SIG-M5 treated with dmso at 0.1 percent for 504 hours (cell line): Measurements from ENCODE around the gene TUBGCP2.
A peak's percentile ranks its signal among the peaks of the same experiment; 100 is the strongest.

Source experiments
- DNase-seq: peaks from one replicate; lab custom pipeline; 2025; ENCODE audit not compliant: unreplicated experiment; lab: John Stamatoyannopoulos, UW

The TUBGCP2 gene

GRCh38 chr10:133249975-133250754, 58.5 kb downstream of the TUBGCP2 start:
- DNase-seq, result no peak

DNA sequence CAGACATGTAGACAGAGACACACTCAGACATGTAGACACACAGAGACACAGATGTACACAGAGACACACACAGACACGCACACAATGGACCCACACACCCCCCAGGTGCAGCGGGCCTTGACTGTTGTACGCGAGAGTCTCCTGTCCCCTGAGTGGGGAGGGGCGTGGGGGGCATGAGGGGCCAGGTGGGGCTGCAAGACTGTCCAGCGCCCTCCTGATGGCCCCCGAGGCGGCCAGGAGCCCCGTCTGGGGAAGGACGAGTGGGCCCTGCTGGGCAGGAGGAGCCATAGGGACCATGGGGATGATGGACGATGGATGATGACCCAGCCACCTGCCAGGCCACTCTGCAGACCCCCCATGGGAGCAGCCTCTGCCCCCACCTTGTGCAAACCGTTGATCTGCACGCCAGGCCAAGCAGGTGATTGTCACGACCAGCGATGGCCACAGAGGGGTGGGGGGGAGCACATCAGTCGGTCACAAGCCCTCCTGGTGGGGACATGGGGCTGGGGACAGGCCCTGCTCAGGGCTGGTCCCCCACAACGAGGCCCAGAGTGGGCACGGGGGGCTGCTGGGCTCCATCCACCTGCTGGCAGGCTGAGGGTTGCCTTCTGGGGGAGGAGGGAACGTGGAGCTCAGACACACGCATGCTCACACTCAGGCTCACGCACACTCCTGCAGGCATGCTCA, 59.4 kb downstream of the TUBGCP2 start:
- no peak for DNase-seq

DNA sequence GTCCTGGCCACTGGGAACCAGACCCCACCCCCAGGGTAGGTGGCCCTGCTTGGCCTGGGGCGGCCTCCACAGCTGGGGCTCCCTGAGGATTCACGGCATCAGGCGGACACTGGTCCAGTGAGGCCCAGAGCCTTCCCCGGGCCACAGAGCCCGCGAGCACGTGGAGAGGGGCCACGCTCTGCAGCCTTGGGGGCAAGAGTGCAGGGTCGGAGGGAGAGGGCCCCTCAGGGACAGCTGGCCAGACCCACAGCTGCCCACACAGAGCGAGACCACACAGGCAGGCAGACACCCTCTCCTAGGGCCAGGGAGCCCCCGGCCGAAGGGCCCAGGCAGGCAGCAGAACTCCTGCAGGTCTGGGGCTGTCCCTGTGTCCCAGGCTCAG, 60.3 kb downstream of the TUBGCP2 start:
- no peak for DNase-seq

DNA sequence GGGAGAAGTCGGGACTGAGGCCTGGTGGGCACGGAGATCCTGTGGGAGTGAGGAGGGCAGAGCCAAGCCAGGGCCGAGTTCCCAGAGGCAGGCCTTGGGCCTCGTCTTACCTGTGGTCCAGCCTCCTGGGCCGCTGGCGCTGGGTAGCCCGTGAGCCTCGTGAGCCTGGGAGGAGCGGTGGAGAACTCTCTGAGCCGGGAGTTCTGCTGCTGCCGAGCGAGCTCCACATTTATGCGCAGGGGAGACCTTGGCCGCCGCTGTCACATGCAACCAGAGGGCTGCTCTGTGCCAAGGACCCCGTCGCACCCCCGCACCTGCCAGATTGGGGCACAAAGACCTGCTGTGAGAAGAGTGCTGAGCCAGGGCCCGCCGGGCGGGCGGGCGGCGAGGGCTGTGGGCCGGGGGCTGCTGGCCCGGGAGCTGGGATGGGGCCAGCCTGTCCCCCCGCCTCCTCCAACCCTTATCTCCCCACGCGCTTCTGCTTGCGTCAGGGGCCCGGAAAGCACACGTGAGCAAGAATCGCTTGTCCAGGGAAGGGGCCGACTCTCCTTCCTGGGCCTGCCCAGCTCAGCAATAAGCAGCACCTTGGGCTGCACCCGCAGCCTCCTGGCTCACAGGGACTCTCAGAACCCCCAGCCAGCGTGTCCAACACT, 60.9 kb downstream of the TUBGCP2 start:
- DNase-seq, result no peak

DNA sequence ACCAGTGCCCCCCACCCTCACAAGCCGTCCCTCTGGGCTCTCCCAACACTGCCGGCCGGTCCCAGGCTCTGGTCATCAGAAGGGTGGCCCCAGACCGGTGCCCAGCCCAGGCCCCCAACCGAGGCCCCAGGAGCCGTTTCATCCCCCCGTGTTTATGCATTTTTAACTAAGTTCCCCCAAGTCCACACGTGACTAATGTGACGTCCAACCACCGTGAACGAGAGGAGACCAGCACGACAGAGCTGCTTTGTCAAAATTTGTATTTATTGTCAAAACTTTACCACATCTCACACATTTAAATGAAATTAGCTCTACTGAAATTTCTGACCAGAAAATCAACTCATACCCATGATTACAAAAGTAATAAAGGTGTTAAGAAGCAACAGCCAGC, 62.4 kb downstream of the TUBGCP2 start:
- DNase-seq, result no peak

GRCh38 chr10:133245439-133246235, 63.0 kb downstream of the TUBGCP2 start:
- no peak for DNase-seq

DNA sequence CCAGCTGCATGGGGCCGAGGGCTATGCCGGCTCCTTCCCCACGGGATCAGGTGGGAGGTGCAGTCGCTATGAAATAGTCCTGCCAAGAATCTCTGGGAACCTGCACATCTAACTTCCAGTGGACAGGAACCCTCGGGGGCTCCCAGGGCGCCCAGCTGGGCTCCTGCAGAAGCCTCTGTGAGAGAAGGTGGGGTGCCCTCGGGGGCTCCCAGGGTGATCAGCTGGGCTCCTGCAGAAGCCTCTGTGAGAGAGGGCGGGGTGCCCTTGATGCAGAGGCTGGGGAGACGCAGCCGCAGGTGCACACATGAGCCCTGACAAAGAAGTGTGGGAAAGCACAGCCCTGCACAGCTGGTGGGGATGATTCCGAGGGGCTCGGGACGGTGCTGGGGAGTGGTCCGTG, 65.1 kb downstream of the TUBGCP2 start:
- no peak for DNase-seq

- no peak for DNase-seq
These were observed 65.9 kb downstream of the TUBGCP2 start for GRCh38 chr10:133242611-133243356.

GRCh38 chr10:133241501-133242205, 67.0 kb downstream of the TUBGCP2 start:
- no peak for DNase-seq

DNA sequence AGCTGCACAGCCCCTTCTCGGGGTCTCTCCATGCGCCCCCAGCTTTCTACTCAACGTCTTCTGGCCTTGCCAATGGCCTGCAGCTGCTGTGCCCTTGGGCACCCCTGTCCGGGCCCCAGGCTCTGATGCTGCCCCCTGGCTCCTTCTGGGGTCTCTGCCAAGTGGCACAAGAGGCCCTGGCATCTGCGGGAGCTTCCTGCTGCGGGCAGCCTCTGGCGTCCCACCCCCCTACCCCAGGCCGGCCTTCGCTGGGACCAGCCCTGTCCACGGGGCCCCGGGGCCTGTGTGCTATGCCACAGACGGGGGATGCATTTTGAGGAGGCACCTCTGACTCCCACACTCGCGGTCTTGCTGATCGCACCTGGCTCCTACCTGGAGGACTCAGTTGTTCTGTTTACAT, 68.7 kb downstream of the TUBGCP2 start:
- no peak for DNase-seq

- no peak for DNase-seq
These were observed 70.2 kb downstream of the TUBGCP2 start for GRCh38 chr10:133238466-133238804.

DNA sequence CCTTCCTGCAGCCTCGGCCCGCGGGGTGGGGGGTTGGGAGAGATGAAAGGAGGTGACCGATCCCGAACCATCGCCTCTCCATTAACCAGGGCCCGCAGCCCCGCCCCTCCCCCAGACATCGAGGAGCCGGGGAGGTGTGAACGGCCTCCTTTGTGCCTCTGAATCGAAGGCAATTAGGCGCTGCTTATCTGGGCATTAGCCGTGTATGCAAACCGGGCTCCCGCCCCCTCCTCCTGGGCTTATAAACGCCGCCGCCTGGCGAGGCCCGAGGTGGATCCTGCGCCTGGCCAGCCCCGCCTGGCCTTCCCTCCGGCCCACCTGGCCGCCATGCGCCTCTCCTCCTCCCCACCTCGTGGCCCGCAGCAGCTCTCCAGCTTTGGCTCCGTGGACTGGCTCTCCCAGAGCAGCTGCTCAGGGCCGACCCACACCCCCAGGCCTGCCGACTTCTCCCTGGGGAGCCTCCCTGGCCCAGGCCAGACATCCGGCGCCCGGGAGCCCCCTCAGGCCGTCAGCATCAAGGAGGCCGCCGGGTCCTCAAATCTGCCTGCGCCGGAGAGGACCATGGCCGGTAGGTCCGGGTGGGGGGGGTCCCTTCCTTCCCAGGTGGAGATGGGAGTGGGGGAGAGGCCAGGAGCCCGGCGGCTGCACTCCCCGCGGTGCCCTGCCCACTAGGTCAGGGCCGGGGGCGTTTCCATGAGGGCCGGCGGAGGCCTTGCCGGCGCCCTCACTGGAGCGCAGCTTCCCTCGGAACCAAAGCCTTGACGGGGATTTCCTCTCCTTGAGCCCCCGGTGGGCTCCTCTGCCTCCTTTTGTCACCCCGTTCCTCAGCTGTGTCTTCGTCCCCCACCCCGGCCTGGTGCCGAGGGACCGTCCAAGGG, 70.8 kb downstream of the TUBGCP2 start, which contains the start of gene VENTX:
Gene VENTX, plus strand, starts transcription at position 268 of the 878 bp plus-strand sequence. Its CDS starts 60 bp downstream, at position 328.
- no peak for DNase-seq

DNA sequence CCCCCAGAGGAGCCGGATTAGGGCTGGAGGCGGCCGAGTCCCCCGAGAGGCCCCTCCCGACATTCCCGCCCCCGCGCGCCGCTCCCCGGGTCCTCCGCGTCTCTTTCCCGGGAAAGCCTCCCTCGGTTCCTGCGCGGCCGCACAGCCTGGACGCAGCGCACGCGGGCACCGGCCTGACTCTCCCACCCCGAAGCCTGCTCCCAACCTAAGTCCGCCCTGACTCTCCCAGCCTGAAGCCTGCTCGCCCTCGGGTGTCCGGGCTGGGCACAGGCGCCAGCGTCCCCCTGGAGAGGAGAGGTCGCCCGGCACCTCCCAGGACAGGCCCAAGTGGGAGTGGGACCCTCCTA, 71.5 kb downstream of the TUBGCP2 start:
- DNase-seq, result no peak

- DNase-seq, result no peak
These were observed 72.1 kb downstream of the TUBGCP2 start for GRCh38 chr10:133236401-133237240.

- peak; percentile 26 for DNase-seq
These were observed 72.7 kb downstream of the TUBGCP2 start for GRCh38 chr10:133235932-133236331.

GRCh38 chr10:133235265-133235855, 73.3 kb downstream of the TUBGCP2 start:
- DNase-seq, result no peak

DNA sequence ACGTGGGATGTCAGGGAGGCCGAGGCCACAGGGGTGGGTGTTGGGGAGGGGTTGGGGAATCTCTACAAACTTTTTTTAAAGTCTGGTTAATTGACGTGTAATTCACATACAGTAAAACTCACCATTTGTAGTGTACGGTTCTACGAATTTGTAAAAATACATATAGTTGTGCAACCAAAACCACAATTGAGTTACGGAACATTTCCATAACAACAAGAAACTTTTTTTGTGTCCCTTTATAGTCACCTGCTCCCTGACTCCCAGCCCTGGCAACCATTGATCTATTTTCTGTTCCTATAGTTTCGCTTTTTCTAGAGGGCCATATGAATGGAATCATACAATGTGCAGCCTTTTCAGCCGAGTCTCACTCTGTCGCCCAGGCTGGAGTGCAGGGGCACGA, 73.9 kb downstream of the TUBGCP2 start:
- peak; percentile 12 for DNase-seq
